Iris pigment epithelial cell (primary cell): Measurements from ENCODE around the gene PTGR3.

Experiments
- DNase-seq: peaks from one replicate; pipeline ENCODE4 v3.0.0-alpha.2; 2011; ENCODE audit warnings: low read depth

PTGR3 gene, protein sequence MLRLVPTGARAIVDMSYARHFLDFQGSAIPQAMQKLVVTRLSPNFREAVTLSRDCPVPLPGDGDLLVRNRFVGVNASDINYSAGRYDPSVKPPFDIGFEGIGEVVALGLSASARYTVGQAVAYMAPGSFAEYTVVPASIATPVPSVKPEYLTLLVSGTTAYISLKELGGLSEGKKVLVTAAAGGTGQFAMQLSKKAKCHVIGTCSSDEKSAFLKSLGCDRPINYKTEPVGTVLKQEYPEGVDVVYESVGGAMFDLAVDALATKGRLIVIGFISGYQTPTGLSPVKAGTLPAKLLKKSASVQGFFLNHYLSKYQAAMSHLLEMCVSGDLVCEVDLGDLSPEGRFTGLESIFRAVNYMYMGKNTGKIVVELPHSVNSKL

DNA sequence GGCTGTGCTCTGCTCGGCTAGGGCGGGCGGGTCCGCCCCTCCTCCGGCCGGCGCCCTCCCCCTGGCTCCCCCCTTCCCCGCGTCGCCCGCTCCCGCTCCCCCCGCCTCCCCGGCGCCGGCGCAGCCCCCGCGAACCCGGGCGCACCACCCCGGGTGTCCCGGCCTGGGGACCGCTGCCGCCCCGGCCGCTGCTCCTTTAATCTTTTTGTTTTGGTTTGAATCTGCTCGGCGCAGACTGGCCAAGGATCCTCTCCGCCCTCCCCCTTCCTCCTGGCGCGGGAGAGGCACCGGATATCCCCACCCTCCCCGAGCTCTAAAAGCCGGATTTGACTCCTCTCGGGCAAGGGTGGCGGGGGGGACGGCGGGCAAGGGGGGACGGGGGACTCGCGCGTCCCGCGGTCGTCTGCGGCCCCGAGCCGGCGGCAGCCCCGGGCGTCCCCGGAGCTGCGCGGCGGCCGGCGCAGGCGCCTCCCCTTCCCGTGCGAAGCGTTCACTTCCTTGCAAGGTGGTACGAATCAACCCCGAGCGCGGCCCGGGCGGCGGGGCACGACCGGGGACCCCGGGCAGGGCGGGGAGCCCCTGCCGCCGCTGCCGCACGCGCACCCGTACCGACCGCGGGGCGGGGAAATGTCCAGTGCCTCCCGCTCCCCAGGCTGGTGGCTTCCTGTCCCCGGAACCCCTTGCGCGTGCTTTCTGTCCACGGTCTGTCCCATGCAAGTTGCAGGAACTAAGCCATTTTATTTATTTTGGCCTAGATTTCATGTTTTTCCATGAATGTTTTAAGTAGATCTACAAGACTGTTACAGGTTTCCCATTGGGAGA, at the start of gene PTGR3:
Gene PTGR3 (minus strand): TSS at position 11 of the 822 bp plus-strand sequence. CDS start 81 bp downstream, outside the sequence.
- DNase-seq: peak; percentile 79

DNA sequence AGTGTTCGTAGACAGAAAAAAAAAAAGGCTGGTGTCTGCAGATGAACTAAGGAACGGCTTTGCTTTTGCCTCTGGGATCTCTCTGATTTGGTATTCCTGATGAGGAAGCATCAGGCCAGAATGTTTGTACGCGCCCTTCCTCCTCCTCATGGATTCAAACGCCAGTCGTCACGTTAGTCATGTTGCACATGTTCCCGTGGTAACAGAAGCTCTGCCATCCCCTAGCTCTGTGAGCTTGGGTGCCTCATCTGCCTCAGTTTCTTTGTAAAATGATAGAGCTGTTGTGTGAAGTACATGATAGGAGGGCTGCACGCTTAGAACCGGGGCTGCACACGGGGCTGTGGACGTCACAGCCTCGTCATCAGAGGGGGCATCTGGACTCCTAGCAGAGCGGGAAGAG, 48.7 kb upstream of the PTGR3 start:
- no peak for DNase-seq

DNA sequence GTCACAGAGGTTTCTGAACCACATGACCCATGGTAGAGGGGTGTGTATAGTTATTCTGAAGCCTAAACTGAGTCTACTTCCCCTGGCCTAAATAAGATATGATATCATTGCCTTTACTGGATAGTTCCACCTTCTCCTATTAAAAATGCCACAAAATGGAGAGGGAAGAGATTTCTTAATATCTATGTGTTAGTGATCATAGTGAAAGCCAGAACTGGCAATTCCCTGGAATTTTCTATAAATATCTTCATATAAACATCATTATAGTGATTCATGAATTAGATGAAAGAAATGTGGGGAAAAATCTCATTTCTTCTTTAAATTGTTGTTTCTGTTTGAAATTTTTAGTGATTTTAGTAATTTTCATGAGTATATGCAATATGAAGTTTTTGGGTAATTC, 47.4 kb upstream of the PTGR3 start:
- no peak for DNase-seq

DNA sequence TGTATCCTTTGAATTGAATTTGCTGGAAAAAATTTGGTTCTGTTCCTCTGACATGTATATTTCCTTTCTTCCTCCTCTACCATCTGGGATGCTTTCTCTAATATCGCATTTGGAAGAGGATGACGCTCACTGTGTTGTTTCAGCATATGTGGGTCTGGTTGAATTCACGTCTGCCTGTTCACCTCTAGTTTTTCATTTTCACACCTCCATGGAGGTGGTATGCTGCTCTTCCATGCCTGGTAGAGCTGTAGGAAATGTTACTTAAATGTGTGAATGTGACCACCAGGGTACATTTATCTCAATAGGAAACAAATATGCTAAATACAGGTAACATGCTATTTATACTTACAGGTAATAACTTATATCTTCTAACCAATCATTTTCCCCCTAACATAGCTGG, 46.2 kb upstream of the PTGR3 start:
- no peak for DNase-seq

DNA sequence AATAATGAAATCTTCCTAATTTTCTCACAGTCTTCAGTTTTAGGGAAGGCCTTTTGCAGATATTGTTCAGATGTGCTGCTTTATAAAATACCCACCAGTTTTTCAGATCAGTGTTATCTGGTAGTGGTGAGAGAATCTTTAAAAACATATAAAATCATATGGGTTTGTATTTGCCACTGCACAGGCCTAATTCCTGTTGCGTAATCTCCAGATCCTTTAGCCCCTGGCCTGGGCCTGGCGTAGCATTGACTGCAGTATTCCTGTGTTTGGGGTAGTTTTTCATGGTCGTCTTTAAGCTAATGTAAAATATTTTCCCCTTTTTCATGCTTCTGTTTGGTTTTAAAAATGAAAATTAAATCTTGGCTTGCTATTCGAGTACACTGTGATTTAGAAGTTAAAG, 44.8 kb upstream of the PTGR3 start:
- DNase-seq: peak; percentile 54

DNA sequence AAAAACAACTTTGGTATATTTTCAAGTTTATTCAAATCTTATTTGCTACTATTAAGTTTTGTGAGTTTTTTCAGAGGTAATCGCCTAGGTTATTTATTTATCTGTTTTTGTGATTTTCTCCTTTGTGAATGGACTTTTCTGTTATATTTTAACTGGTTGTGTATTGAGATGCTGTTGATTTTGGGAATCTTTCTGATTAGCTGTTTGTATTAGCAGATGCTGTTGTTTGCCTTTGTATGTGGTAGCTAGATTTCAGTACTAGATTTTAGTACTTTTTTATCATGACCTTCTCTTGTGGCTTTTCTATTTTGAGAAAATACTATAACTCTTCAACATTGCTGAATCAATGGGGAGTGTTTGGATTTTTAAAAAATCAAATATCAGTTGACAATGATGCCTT, 44.1 kb upstream of the PTGR3 start:
- DNase-seq: no peak

DNA sequence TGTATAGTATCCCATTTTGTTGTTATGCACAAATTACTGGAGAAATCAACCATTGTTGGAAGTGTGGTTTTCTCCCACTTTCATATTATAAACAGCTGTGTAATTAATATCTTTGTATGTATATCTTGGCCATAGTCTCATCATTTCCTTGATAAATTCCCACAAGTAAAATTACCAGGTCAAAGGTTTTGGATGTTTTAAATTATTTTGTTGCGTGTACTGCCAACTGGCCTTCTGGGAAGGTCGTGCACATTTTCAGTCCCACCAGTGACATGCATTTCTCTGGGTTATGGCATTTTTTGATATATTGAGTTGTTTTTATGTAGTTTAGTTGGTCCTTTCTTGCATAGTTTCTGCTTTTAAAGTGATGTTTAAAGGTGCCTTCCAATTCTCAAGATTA, 43.2 kb upstream of the PTGR3 start:
- DNase-seq: no peak

DNA sequence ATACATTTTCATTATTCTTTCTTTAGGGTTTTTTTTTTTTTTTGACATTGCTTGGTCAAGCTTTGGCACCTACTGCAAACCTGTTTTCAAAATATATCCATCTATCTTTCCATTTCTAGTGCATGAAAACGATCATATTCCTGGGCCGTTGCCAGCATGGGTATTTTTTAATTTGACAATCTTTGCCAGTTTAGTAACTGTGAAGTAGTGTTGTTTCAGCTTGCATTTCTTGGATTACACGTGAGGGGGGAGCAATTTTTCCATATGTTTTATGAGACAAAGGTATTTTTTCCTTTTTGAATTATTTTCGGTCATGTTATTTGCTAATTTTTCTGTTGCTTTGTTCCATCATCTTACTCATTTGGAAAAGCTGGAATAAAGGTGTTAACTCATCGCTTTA, 42.5 kb upstream of the PTGR3 start:
- DNase-seq: no peak

DNA sequence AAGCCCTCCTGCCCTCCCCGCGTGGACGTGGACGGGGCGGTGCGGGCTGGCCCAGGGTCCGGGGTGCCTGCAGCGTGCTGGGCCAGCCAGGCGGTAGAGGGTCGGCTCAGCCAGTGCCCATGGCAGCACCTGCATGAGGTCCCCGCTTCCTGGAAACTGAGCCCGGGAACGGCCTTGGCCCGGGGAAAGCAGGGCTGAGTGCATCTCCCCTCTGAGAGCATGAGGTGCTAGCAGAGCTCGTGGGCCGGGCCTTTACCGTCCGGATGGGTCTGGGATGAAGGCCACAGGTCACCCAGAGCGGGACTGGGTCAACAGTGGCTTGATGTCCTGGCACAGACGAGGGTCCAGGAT, 41.5 kb upstream of the PTGR3 start:
- no peak for DNase-seq

DNA sequence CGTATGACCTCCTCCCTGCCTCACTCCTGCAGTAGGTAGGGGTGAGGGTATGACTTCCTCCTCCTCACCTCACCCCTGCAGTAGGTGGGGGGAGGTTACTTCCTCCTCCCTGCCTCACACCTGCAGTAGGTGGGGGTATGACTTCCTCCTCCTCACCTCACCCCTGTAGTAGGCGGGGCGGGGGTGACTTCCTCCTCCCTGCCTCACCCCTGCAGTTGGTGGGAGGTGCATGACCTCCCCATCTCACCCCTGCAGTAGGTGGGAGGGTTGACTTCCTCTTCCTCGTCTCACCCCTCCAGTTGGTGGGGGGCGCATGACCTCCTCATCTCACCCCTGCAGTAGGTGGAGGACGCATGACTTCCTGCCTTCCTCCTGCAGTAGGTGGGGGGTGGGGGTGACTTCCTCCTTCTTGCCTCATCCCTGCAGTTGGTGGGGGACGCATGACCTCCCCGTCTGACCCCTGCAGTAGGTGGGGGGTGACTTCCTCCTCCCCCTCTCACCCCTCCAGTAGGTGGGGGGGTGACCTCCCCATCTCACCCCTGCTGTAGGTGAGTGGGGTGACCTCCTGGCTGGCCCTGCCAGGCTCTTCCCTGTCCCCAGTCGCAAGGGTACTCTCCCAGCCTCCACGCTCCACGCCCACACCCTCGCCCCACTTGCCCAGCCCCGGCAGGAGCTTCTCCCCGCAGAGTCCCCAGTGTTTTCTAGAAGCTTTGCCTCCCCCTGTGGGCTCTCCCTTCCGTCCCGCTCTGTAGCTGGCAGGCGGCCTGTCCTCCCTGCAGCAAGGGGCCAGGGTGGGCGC, 40.9 kb upstream of the PTGR3 start:
- DNase-seq: no peak

DNA sequence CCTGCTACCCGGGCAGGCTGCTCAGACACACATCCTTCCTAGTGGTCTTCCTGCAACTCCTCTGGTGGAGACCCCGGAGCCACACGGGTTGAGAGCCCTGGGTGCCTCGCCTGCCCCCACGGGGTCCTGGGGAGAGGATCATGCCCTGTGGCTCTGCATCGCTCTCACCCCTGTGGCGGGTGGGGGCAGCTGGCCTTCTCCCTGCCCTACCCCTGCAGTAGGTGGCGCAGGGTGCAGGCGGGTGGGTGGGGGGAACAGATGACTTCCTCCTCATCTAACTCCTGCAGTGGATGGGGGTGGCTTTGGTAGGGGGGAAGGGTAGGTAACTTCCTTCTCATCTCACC, 40.2 kb upstream of the PTGR3 start:
- DNase-seq: no peak

DNA sequence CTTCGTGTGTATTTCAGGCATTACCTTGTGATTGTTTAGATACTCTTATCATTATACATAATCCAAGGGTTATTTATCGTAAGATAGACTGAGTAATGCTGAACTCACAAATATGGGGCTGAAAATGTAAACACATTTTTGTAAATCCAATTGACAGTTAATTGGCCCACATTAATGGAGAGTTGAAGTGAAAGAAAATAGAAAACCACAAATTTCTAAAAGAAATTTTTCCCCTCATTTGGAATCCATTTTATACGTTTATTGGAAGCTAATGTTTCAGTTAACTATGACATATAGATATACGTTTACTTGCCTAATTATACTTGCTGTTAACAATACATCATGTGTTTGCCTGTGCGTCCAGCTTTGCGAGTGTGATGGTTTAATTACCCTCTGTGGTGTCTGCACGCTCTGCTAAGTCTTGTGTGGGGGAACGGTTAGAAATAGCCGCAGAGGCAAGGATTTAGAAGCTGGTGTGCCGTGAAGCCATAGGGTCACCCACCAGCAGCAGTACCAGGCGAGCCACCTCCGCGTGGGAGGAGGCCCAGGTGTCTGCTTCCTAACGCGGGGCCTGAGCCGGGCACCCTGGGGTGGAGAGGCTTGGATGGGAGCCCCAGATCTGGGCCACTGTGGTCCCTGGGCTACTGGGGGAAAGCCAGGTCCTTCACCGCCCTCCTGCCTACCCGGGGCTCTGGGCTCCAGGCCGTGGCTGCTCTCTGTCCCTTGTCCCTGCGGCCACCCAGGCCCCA, 39.7 kb upstream of the PTGR3 start:
- DNase-seq: no peak

DNA sequence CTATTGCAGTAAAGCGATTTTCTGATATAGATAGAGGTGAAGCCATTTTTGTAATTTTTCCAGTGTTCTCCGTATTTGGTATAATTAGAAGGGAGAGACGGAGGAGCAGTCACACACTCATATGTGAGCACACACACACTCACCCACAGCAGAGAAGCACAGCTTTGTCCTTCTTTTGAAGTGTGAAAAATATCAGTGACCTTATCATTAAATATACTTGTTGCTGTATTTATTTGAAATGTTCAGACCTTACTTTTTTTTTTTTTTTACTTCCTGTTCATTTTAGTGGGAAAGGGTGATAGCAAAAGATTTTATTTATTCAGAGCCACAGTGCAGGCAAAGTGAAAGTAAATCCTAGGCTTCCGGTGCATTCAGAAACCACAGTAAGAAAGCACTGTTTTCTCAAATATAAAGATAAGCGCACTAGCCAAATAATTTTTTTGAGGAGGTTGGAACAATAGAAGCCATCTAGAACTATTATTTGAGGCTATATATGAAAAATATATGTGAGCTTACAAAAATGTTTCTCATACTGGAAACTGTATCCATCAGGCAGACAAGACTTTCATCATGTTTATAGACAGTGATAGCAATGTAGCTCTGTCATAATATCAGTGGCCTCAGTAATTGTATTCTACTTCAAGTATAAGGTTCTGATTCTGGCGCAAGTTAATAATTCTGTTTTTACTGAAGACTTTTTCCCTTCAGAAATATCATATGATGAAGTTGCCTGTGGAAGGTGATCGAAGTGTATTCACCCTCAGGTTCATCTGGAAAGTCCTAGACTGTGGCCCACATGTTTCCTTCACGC, 38.9 kb upstream of the PTGR3 start:
- peak; percentile 73 for DNase-seq

DNA sequence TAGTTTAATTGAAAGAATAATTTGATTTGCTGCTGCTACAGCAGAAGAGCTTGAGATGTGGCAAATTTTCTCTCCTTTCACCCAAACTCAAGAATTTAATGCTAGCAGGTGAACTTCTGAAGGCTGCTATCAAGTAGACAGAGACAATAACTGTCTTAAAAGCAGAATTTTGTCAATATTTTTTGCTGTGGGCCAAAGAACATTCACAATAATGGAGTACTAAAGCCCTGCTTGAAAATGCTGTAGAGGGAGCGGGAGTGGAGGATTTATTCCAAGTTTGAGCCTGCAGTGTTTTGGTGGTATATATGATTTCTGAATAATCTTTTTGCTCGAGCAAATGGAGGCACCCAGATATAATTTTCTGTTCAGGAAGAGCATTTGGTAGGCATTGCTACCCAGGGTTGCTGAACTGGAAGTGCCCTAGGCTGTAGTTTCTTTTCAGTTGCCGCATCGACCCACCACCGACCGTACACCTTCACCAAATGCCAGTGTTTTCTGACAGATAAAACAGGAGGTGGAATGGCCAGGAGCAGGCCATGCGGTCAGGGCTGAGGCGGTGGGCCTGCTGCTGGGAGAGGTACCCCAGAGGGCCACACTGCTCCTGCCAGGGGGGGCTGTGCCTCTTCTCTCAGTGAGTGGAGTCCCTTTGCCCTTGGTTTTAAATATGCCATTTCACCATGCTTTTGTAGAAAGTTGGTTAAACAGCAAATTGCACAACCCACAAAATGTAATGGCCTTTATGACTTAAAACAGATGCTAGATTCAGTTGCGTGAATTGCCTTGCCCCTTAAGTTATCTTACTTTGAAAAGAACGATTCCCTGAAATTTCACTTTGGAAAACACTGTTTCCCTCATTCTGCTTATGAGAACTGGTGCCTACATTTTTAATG, 38.0 kb upstream of the PTGR3 start:
- DNase-seq: peak; percentile 45

DNA sequence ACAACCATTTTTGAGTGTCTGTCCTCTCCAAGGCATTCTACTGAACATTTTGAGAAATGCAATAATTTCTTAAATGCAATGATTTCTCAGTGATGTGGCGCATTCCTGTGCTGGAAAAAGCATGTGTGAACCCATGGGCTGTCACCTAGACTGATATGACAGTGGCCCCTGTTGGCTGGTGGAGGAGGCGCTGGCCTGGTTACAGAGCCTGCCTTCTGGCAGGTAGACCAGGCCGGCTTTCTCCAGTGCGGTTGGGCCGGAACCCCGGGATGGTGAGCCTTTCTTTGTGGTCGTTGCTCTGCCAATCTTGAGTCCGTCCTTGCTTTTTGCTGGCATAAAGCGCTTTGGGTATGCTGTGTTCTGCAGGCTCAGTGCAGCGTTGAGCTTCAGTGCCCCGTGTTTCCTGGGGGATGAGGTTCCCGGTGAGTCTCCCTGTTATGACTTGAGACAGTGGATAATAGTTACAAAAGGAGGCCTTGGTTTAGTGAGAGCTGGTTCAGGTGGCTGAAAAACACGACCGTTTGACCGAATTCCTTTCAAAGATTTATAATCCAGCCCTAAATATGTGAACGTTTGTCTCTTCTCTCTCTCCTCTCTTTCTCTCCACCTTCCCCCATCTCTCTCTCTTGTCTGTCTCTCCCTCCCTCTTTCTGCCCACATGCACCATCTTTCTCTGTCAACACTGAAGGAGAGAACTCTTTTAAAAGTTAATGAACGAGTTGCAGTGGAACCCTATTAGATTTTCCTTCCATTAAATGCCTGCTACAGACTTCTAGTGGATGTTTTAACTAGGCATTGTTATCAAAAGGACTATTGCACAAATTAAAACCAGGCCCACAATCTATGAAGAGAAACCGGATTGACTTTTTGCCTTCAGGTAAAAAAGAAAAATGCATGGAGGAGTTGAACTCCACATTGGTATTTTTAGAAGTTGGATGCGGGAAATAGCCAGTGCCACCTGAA, 35.7 kb upstream of the PTGR3 start:
- DNase-seq: no peak

DNA sequence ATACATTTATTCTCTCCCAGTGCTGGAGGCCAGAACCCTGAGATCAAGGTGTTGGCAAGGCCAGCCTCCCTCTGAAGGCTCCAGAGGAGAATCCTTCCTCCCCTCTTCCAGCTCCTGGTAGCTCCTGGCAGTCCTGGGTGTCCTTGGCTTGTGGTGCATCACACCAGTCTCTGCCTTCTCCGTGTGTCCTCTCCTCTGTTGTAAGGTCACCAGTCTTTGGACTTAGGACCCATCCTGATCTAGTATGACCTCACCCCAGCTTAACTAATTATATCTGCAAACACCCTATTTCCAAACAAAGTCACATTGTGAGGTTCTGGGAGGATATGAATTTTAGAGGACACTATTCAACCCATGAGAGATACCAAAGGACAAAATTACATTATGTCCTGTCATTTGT, 32.8 kb upstream of the PTGR3 start:
- no peak for DNase-seq

DNA sequence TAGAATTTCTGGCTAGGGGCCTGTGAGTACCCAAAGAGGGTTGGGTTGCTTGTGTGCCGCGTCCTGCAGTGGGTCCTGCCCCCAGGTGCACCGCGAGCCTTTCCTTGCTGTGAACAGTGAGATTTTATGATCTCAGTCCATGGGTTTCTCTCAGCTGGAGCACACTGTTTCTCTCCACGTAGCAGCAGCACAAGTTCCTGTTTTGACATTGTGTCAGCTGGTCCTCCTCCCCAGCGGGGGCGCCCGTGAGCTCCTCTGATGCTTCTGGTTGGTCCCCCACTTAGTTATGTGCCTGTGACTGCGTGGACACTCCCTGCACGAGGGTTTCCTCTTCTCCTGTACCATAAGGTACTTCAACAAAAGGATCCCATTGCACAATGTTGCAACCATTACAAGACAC, 31.5 kb upstream of the PTGR3 start:
- no peak for DNase-seq

DNA sequence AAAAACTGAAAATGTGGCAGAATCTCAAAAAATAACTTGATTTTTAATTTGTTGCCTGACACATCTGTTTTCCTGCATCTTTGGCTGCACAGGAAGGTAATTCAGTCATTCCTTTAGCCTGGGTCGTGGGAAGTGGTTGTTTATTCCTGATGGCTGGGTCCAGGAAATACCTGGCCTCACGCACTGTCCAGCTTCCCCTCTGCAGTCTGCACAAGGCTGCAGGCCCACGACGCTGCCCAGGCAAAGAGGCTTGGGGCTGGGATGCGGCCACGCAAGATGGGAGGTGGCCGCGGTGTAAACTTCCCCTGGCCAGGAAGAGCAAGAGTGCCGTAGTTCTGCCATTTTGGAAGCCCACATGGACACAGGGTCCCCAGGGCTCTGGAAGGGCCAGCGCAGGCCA, 29.8 kb upstream of the PTGR3 start:
- no peak for DNase-seq

DNA sequence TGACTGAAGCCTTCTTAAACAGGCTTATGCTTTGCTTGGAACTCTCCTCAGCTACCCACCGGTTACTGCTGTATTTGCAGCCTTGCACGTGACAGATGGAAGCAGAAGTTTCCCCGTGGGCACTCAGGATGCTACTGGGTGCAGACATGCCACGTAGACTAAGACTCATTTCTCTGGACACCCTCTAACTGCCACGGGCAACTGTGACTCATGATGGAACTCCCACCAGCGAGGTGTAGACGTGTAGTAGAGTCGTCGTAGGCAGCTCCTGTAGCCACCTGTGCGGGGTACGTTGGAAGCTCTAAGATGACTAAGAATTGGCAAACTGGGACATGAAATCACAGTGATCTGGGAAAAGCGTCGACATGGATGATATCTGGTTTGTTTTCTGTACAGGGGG, 29.2 kb upstream of the PTGR3 start:
- no peak for DNase-seq
